ENCODE measurements around the gene SLC25A30.
"Not testable (repeated sequence)": the region's sequence is repeated elsewhere in the genome, so short reads cannot be mapped to it uniquely, and the experiment has no call there.

SLC25A30 gene

DNA sequence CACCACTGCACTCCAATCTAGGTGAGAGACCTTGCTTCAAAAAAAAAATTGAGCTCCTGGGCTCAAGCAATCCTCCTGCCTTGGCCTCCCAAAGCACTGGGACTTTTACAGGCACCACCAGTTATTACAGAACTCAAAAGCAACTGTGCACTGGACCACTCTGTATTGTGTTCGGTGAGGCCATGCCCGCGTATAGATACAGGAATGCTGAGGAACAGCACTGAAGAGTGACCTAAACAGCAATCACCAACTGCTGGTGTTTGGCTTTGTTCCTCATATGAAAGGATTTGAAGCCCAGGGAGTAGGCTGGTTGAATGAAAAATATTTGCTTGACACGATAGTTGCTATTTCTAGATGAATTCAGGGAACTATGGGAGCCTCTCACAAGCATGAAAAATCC, 29.5 kb downstream of the SLC25A30 start:
- no peaks in the 10 kb centered on the region for H3K27me3 ChIP-seq (replicated peaks; ENCODE audit: insufficient read depth, low read length)
- H2AFZ ChIP-seq (ENCODE audit: low read length), result no peak overlapping the region
- no peak overlapping the region for H3K4me2 ChIP-seq (ENCODE audit: low read depth, low read length)
- H4K20me1 ChIP-seq (ENCODE audit: insufficient read depth, low read length), result no peaks in the 10 kb centered on the region
- DNase-seq, result no peak
- no peaks in the 10 kb centered on the region for H3K4me1 ChIP-seq (ENCODE audit: low read length)
- no peak overlapping the region for H3K9ac ChIP-seq (ENCODE audit: low read length)
- no peak for TF ChIP-seq EZH2 (optimal IDR thresholded peaks at IDR 0.05; ENCODE audit: low read depth, low read length)
- H3K36me3 ChIP-seq (replicated peaks; ENCODE audit: insufficient read depth, low read length), result no peaks in the 10 kb centered on the region
- no peaks in the 10 kb centered on the region for H3K9me2 ChIP-seq (replicated peaks; ENCODE audit: insufficient read depth, low read length)
- H3K27ac ChIP-seq (ENCODE audit: low read length), result no peak overlapping the region
- no peaks in the 10 kb centered on the region for H3K79me2 ChIP-seq (ENCODE audit: low read length)
- H3K9me3 ChIP-seq (replicated peaks; ENCODE audit: insufficient read depth, low read length), result no peaks in the 10 kb centered on the region
- no peaks in the 10 kb centered on the region for H3F3A ChIP-seq (ENCODE audit: insufficient read depth, low read length)
- no peak overlapping the region for H3K4me3 ChIP-seq (ENCODE audit: low read length)

DNA sequence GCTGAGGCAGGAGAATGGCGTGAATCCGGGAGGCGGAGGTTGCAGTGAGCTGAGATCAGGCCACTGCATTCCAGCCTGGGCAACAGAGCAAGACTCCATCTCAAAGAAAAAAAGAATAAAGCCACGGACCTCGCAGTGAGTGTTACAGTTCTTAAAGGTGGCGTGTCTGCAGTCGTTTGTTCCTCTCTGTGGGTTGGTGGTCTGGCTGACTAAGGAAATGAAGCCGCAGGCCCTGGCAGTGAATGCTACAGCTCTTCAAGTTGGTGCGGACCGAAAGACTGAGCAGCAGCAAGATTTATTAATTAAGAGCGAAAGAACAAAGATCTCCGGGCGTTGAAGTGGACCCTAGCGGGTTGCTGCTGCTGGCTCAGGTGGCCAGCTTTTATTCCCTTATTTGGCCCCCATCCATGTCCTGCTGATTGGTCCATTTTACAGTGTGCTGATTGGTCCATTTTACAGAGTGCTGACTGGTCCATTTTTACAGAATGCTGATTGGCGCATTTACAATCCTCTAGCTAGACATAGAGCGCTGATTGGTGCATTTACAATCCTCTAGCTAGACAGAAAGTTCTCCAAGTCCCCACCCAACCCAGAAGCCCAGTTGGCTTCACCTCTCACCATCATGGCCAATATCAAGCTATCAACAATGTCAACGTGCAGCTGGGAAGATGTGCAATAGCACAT, 31.1 kb downstream of the SLC25A30 start:
- H3K27ac ChIP-seq (ENCODE audit: low read length); H3K36me3 ChIP-seq (replicated peaks; ENCODE audit: insufficient read depth, low read length); DNase-seq: not testable (repeated sequence)

DNA sequence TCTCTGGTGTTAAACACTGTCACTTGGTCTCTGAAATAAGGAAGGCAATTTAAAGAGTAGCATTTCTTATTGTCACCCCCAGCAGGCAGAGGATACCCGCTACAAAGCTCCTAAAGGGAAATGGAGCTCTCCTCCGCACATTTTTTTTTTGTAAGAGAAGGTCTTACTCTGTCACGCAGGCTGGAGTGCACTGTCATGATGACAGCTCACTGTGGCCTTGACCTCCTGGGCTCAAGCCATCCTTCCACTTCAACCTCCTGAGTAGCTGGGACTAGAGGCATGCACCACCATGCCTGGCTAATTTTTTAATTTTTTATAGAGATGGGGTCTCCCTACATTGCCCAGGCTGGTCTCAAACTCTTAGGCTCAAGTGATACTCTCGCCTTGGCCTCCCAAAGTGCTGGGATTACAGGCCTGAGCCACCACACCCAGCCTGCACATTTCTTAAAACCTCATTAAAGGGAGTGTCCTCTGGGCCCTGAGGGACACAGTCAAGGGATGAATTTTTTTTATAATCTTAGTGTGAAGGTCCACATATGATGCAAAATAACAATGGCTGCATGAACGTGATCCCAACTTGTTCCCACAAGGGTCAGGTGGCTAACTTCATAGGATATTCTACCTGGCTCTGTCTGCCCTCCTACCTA, 32.1 kb downstream of the SLC25A30 start:
- H3K9me3 ChIP-seq (replicated peaks; ENCODE audit: insufficient read depth, low read length), result no peaks in the 10 kb centered on the region
- no peak overlapping the region for H3K27ac ChIP-seq (ENCODE audit: low read length)
- no peaks in the 10 kb centered on the region for H3K79me2 ChIP-seq (ENCODE audit: low read length)
- no peak for TF ChIP-seq EZH2 (optimal IDR thresholded peaks at IDR 0.05; ENCODE audit: low read depth, low read length)
- TF ChIP-seq EZH2phosphoT487 (IDR thresholded peaks at IDR 0.05; ENCODE audit: low read length), result no peak
- TF ChIP-seq, protein P1, sequence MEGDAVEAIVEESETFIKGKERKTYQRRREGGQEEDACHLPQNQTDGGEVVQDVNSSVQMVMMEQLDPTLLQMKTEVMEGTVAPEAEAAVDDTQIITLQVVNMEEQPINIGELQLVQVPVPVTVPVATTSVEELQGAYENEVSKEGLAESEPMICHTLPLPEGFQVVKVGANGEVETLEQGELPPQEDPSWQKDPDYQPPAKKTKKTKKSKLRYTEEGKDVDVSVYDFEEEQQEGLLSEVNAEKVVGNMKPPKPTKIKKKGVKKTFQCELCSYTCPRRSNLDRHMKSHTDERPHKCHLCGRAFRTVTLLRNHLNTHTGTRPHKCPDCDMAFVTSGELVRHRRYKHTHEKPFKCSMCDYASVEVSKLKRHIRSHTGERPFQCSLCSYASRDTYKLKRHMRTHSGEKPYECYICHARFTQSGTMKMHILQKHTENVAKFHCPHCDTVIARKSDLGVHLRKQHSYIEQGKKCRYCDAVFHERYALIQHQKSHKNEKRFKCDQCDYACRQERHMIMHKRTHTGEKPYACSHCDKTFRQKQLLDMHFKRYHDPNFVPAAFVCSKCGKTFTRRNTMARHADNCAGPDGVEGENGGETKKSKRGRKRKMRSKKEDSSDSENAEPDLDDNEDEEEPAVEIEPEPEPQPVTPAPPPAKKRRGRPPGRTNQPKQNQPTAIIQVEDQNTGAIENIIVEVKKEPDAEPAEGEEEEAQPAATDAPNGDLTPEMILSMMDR (IDR thresholded peaks at IDR 0.05; ENCODE audit: low read length), result no peak
- no peaks in the 10 kb centered on the region for H3F3A ChIP-seq (ENCODE audit: insufficient read depth, low read length)
- H3K9me2 ChIP-seq (replicated peaks; ENCODE audit: insufficient read depth, low read length), result no peaks in the 10 kb centered on the region
- no peaks in the 10 kb centered on the region for H3K27me3 ChIP-seq (replicated peaks; ENCODE audit: insufficient read depth, low read length)
- H3K36me3 ChIP-seq (replicated peaks; ENCODE audit: insufficient read depth, low read length), result no peaks in the 10 kb centered on the region
- H3K4me3 ChIP-seq (ENCODE audit: low read length), result no peak overlapping the region
- H3K4me1 ChIP-seq (ENCODE audit: low read length), result no peaks in the 10 kb centered on the region
- no peak overlapping the region for H3K9ac ChIP-seq (ENCODE audit: low read length)
- no peak overlapping the region for H3K4me2 ChIP-seq (ENCODE audit: low read depth, low read length)
- H4K20me1 ChIP-seq (ENCODE audit: insufficient read depth, low read length), result no peaks in the 10 kb centered on the region
- H2AFZ ChIP-seq (ENCODE audit: low read length), result no peak overlapping the region
- DNase-seq, result no peak

More for the DNA sequence above, 31.1 kb downstream of the SLC25A30 start:
- H3K4me1 ChIP-seq (ENCODE audit: low read length); H3F3A ChIP-seq (ENCODE audit: insufficient read depth, low read length); H3K27me3 ChIP-seq (replicated peaks; ENCODE audit: insufficient read depth, low read length); H3K79me2 ChIP-seq (ENCODE audit: low read length); H2AFZ ChIP-seq (ENCODE audit: low read length); H3K9ac ChIP-seq (ENCODE audit: low read length); H3K9me2 ChIP-seq (replicated peaks; ENCODE audit: insufficient read depth, low read length); H3K4me3 ChIP-seq (ENCODE audit: low read length); H3K9me3 ChIP-seq (replicated peaks; ENCODE audit: insufficient read depth, low read length); H4K20me1 ChIP-seq (ENCODE audit: insufficient read depth, low read length); H3K4me2 ChIP-seq (ENCODE audit: low read depth, low read length): not testable (repeated sequence)

DNA sequence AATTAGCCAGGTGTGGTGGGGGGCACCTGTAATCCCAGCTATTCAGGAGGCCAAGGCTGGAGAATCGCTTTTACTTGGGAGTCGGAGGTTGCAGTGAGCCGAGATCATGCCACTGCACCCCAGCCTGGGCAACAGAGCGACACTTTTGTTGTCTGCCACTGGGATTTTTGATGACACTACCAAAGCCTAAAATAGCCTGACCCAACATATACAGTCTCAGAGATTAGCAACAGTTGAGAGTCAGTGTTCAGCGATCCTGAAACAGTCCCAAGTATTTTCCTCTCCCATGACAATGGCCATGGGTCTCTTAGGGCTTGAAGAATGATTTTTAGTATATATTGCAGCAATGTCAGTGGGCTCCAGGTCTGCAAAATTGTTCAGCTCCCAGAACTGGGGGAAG, 32.9 kb downstream of the SLC25A30 start:
- DNase-seq, result no peak
- TF ChIP-seq, protein P1 (IDR thresholded peaks at IDR 0.05; ENCODE audit: low read length), result no peak
- no peak for TF ChIP-seq EZH2phosphoT487 (IDR thresholded peaks at IDR 0.05; ENCODE audit: low read length)
- no peak for TF ChIP-seq EZH2 (optimal IDR thresholded peaks at IDR 0.05; ENCODE audit: low read depth, low read length)
- no peak overlapping the region for H3K27ac ChIP-seq (ENCODE audit: low read length)

More for the DNA sequence above, 32.9 kb downstream of the SLC25A30 start:
- no peaks in the 10 kb centered on the region for H3K36me3 ChIP-seq (replicated peaks; ENCODE audit: insufficient read depth, low read length)
- no peaks in the 10 kb centered on the region for H3K79me2 ChIP-seq (ENCODE audit: low read length)
- no peak overlapping the region for H3K4me2 ChIP-seq (ENCODE audit: low read depth, low read length)
- no peaks in the 10 kb centered on the region for H4K20me1 ChIP-seq (ENCODE audit: insufficient read depth, low read length)
- no peak overlapping the region for H3K4me3 ChIP-seq (ENCODE audit: low read length)
- H3K9ac ChIP-seq (ENCODE audit: low read length), result no peak overlapping the region
- H3K9me2 ChIP-seq (replicated peaks; ENCODE audit: insufficient read depth, low read length), result no peaks in the 10 kb centered on the region
- no peaks in the 10 kb centered on the region for H3K9me3 ChIP-seq (replicated peaks; ENCODE audit: insufficient read depth, low read length)
- H3K4me1 ChIP-seq (ENCODE audit: low read length), result no peaks in the 10 kb centered on the region
- H3K27me3 ChIP-seq (replicated peaks; ENCODE audit: insufficient read depth, low read length), result no peaks in the 10 kb centered on the region
- no peaks in the 10 kb centered on the region for H3F3A ChIP-seq (ENCODE audit: insufficient read depth, low read length)
- no peak overlapping the region for H2AFZ ChIP-seq (ENCODE audit: low read length)

All from MM.1S (cell line).